GM18505 (cell line): ENCODE measurements around the gene PSME1.

Source experiments
- ATAC-seq: cut with Tn5 transposase; IDR thresholded peaks from one replicate; pipeline ENCODE4 v1.9.1; 2021; ENCODE audit not compliant: unreplicated experiment
- POLR2A ChIP-seq: IDR thresholded peaks from 4 replicates; pipeline ENCODE4 v1.6.1; 2011; ENCODE audit warnings: borderline replicate concordance; ENCODE audit not compliant: insufficient read depth, insufficient read length; ENCODE audit errors: extremely low read depth

Gene PSME1

DNA sequence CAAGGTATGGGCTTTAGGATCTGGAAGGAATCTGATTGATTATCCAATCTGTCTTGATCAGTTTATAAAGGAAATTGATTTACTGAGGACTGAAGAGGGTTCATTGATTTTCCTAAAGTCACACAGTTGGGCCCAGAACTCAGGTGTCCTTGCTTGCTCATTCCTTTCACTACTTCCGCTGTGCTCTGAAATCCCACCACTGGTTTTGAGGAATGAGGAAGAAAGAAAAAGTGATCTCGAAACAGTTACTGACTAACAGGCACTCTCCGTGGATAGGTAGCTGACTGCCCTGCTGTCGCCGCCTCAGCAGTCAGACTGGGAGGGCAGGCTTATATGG, 5.6 kb upstream of the PSME1 start, which contains the start of gene FITM1:
TSS of gene FITM1 (plus strand) at position 280 of the 337 bp plus-strand sequence. CDS start 905 bp downstream, outside the sequence.
- no peak for ATAC-seq
- TF ChIP-seq POLR2A, result no peak

DNA sequence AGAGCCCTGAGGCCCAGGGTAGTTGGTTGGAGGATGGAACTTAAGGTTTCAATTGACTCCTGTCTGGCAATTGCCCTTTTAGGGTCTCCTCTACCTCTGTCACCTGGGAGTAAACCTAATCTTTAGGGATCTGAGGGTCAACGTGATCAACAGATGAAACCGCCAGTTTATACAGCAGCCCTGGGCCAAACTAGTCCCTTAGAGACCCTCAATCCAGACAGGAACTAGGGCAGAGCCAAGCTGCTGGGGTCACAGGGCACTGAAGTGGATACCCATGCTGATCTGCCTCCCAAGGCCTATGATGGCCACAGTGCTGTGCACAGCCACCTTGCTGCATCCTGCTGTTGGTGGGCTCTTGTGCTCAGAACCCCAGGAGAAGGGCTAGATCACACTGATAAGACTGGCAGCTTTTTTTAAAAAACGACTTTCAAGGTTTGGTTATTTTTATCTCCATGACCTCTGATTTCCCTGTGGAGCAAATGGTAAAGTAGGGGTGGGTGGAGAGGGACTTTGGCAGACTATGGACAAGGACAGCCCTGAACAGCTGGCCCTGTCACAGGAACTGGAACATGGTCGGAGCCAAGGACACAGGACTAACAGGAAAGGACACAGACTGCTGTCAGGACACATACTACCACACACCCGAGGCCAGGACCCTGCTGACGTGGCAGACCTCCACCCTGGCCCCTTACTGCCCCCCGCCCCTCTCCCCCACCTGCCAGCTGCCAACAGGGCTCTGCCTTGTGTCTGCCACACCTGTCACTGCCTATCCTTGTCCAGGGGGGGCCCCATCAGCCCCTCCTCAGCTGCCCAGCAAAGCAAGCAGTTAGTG, 5.1 kb upstream of the PSME1 start:
- no peak for TF ChIP-seq POLR2A
- no peak for ATAC-seq

DNA sequence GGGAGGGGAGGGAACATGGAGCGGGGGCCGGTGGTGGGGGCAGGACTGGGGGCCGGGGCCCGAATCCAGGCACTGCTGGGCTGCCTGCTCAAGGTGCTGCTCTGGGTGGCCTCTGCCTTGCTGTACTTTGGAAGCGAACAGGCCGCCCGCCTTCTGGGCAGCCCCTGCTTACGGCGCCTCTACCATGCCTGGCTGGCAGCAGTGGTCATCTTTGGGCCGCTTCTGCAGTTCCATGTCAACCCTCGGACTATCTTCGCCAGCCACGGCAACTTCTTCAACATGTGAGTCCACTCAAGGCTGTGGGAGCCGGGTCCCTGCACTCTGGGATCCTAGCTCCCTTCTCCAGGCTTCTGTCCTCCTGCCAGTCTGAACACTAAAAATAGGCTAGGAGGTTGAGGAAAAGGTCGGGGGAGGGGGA, 4.4 kb upstream of the PSME1 start:
- ATAC-seq, result no peak
- no peak for TF ChIP-seq POLR2A

DNA sequence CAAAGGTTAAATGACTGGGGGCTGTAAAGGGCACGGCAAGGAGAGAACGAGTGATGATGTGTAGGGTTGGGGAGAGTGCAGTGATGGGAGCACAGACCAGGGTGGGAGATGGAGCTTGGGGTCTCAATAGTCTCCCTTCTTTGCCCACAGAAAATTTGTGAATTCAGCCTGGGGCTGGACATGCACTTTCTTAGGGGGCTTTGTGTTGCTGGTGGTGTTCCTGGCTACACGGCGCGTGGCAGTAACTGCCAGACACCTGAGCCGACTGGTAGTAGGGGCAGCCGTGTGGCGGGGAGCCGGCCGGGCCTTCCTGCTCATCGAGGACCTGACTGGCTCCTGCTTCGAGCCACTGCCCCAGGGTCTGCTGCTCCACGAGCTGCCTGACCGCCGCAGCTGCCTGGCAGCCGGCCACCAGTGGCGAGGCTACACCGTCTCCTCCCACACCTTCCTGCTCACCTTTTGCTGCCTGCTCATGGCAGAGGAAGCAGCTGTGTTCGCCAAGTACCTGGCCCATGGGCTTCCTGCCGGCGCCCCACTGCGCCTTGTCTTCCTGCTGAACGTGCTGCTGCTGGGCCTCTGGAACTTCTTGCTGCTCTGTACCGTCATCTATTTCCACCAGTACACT, 3.8 kb upstream of the PSME1 start:
- TF ChIP-seq POLR2A, result no peak
- no peak for ATAC-seq

DNA sequence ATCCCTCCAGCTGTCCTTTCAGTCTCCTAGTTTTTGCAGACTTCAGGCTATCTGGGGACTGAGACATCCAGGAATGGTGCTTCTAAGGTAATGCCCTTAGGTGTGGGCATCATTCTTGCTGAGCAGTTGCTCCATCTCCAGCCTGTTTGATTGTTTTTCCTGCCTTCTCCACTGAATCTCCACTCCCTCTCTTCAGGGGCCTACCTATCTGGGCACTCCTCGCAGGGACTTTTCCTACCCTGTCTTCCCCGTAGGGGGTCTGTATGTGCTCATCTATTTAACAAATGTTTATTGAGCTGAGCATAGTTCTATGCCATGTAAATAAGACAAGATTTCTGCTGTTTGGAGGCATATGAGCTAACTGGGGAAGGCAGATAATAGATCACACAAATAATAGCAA, 3.0 kb upstream of the PSME1 start:
- no peak for TF ChIP-seq POLR2A
- no peak for ATAC-seq

DNA sequence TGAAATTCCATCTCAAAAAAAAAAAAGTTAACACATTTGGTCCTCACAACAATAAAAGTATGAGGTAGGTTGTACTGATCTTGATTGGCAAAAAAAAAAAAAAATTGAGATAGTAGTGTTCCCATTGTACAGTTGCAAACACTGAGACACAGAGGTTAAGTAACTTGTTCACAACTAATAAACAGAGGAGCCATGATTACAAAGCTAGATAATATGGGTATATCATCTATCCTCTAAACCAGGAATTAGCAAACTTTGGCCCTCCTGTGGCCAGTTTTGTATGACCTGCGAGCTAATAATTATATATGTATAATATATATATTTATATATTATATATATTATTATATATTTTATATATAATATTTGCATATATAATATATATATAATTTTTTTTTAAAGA, 2.3 kb upstream of the PSME1 start:
- no peak for ATAC-seq
- no peak for TF ChIP-seq POLR2A

DNA sequence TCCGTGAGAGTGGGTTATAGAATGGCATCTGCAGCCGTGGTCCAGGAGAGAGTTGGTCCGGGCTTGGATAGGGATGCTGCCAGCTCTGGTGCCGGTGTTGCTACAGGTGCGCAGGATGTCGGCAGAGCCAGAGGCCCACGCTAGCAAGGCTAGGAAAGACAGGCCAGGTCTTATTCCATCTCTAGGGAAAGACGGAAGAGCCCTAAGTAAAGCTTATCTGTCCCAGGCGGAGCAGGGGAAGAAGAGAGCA, 485 bp upstream of the PSME1 start:
- TF ChIP-seq POLR2A, result no peak
- no peak for ATAC-seq

DNA sequence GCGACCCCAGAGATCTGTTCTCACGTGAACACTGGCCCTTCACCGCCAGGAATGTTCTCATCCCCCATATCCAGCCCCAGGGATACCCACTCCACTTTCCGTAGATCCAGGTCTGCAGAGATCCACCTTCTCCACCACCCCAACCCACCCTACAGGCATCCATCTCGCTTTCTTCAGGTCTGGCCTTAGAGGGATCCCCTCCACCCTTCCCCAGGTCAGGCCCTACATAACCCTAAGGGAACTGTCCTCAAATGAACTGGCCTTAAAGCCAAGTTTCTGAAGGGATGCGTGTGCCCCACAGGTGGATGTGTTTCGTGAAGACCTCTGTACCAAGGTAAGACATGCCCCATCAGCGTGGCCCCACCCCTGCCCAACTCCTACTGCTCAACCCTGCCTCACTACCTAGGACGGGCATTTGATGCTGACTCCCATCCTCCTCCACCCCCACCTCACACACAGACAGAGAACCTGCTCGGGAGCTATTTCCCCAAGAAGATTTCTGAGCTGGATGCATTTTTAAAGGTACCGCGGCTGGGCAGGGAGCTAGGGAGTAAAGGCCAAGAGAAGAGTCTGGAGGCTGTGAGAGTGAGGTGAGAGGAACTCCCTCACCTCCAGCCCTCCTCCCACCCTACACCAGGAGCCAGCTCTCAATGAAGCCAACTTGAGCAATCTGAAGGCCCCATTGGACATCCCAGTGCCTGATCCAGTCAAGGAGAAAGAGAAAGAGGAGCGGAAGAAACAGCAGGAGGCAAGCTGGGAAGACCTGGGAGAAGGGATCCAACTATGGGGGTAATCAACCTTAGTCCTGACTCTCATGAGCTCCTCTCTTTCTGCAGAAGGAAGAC, 912 bp downstream of the PSME1 start:
- no peak for TF ChIP-seq POLR2A
- no peak for ATAC-seq

DNA sequence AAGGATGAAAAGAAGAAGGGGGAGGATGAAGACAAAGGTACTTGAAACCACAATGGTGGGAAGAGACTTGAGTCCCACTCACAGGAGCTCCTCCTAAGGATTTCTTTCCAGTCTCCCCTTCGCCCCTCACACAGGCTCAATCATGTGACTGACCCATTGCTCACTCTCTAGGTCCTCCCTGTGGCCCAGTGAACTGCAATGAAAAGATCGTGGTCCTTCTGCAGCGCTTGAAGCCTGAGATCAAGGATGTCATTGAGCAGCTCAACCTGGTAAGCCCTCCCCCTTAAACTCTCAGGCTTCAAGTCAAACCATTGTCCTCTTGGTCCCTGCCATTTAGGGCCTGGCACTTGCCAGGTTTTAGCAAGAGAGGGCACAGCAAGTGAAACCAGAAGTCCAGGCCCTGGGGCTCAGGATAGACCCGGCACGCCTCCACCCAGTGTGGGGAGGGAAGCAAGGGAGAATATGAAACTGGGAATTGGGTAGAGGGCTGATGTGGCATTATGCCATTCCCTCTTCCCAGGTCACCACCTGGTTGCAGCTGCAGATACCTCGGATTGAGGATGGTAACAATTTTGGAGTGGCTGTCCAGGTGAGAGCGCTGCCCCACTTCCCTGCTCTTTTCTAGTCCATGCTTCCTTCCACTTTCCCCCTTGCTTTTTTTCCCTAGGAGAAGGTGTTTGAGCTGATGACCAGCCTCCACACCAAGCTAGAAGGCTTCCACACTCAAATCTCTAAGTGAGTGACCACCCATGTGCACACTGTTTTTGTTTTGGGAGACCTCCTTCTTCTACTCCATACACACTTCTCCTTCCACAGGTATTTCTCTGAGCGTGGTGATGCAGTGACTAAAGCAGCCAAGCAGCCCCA, 1.8 kb downstream of the PSME1 start:
- no peak for TF ChIP-seq POLR2A

DNA sequence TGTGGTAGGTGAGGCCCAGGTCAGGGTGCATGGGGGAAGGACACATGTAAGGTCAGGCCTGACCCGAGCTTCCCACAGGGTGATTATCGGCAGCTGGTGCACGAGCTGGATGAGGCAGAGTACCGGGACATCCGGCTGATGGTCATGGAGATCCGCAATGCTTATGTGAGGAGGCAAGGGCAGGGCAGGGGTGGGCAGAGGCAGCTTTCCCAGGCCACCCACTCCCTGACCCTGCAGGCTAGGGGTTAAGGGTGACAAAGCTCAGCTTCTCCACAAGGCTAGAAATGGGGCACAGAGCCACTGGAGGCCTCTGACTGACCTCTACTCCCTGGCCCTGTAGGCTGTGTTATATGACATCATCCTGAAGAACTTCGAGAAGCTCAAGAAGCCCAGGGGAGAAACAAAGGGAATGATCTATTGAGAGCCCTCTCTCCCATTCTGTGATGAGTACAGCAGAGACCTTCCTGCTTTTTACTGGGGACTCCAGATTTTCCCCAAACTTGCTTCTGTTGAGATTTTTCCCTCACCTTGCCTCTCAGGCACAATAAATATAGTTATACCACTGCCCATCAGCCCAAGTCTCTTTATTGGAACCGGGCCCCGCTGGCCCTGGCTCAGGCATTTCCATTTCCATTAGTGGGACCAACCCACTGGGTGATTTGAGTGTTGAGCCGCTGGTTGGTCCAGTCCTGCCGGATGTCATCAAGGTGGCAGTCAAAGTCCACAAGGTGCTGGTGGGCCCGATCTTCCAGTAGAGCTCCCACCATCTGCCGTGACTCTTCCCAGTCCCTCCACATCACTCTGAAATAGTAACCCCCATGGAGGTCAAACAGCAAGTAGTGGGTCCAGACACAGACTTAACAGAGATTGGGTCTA, 2.6 kb downstream of the PSME1 start:
- TF ChIP-seq POLR2A, result no peak
- no peak for ATAC-seq

More for the DNA sequence above, 1.8 kb downstream of the PSME1 start:
- no peak for ATAC-seq

DNA sequence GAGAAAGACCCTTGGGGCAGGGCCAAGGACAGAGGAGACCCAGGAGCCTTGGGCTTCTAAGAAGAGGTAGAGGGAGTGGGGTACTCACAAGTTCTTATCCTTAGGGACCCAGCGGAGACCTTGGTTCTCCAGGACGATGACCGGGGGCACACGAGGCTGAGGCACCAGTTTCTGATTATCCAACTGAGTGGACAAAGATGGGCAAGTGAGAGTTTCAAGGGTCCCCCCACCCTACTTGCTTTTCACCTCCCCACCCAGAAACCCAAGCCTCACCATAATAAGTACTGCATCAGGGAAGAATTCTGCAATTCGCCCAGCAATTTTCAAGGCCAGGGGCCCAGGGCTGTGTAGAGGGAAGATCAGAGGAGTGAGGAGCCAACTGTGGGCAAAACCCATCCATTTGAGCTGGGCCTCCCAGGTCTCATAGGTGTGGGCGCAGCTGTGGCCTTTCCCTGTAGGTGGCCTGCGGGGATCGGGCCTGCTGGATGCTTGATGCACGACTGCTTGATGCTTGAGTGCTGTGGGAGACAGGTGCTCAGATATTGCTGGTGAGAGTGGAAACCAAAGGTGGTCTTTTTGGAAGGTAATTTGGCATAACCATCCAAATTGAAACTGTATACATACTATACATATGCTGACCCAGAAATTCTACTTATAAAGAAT, 3.4 kb downstream of the PSME1 start:
- no peak for ATAC-seq
- no peak for TF ChIP-seq POLR2A
